HEK293 (cell line): ENCODE measurements around the gene LMTK2.

Experiments
- CTCF ChIA-PET: fragments of 350-600 bp; formaldehyde crosslinking; extraction: SDS; loops from one replicate; lab custom pipeline; 2021; ENCODE audit warnings: antibody characterized with exemption; lab: Yijun Ruan, JAX
- POLR2A ChIA-PET: fragments of 300-600 bp; formaldehyde crosslinking; extraction: SDS; loops from one replicate; lab custom pipeline; 2020; ENCODE audit warnings: antibody characterized with exemption, inconsistent platforms; lab: Yijun Ruan, JAX
- H3K27ac ChIP-seq: fragments of 200-500 bp; sonication (Bioruptor generic); 2 replicates; pipeline ENCODE4 v1.5.1; 2014; ENCODE audit warnings: low read depth, low read length, control low read depth, inconsistent platforms; ENCODE audit errors: extremely low read depth
- H3K36me3 ChIP-seq, 2 experiments: fragments of 200-500 bp in 1 of 2; sonication (Bioruptor generic) in 1 of 2; 1 replicate in 1 of 2; 2 replicates in 1 of 2; pipeline ENCODE4 v1.5.1; 2014 to 2017; ENCODE audit warnings: inconsistent platforms in 2 of 2, low read length in 2 of 2; ENCODE audit not compliant: control insufficient read depth in 2 of 2, insufficient read depth in 1 of 2
- H3K4me1 ChIP-seq: fragments of 200-500 bp; sonication (Bioruptor generic); 2 replicates; pipeline ENCODE4 v1.5.1; 2014; ENCODE audit warnings: mild to moderate bottlenecking, low read length, inconsistent platforms; ENCODE audit not compliant: control insufficient read depth, insufficient read depth
- H3K4me3 ChIP-seq: 2 replicates; pipeline ENCODE4 v1.5.1; 2011; ENCODE audit warnings: low read depth, mild to moderate bottlenecking, control low read depth, low read length, moderate library complexity
- H3K9me3 ChIP-seq: fragments of 200-500 bp; sonication (Bioruptor generic); 2 replicates; pipeline ENCODE4 v1.5.1; 2014; ENCODE audit warnings: low read depth, low read length, inconsistent platforms; ENCODE audit not compliant: control insufficient read depth, insufficient read depth
- BCL11B ChIP-seq: fragments of 450-650 bp; formaldehyde crosslinking; IDR thresholded peaks from 2 replicates; pipeline ENCODE4 v1.5.1; 2016; ENCODE audit warnings: low read depth, missing biosample characterization, missing genetic modification characterization
- GLI4 ChIP-seq: fragments of 450-650 bp; formaldehyde crosslinking; IDR thresholded peaks from 2 replicates; pipeline ENCODE4 v1.5.1; 2016; ENCODE audit warnings: missing biosample characterization, missing genetic modification characterization
- GLIS2 ChIP-seq: fragments of 450-650 bp; formaldehyde crosslinking; IDR thresholded peaks from 2 replicates; pipeline ENCODE4 v1.5.1; 2016; ENCODE audit warnings: missing biosample characterization, missing genetic modification characterization
- HOXA7 ChIP-seq: sonication (generic); formaldehyde crosslinking; IDR thresholded peaks from 2 replicates; pipeline ENCODE4 v1.8.1; 2022; ENCODE audit warnings: missing genetic modification reagents, borderline replicate concordance
- MYNN ChIP-seq: fragments of 450-650 bp; formaldehyde crosslinking; IDR thresholded peaks from 2 replicates; pipeline ENCODE4 v1.5.1; 2016; ENCODE audit warnings: missing biosample characterization, missing genetic modification characterization, borderline replicate concordance
- RBAK ChIP-seq: fragments of 450-650 bp; formaldehyde crosslinking; IDR thresholded peaks from 2 replicates; pipeline ENCODE4 v1.5.1; 2016; ENCODE audit warnings: missing biosample characterization, missing genetic modification characterization
- SCRT2 ChIP-seq: fragments of 450-650 bp; formaldehyde crosslinking; IDR thresholded peaks from 2 replicates; pipeline ENCODE4 v1.5.1; 2016; ENCODE audit warnings: missing biosample characterization, missing genetic modification characterization
- ZBTB17 ChIP-seq: fragments of 450-650 bp; formaldehyde crosslinking; IDR thresholded peaks from 2 replicates; pipeline ENCODE4 v1.5.1; 2016; ENCODE audit warnings: missing biosample characterization, missing genetic modification characterization
- ZBTB21 ChIP-seq: fragments of 450-650 bp; formaldehyde crosslinking; IDR thresholded peaks from 2 replicates; pipeline ENCODE4 v1.5.1; 2017; ENCODE audit warnings: missing biosample characterization, missing genetic modification characterization
- ZBTB48 ChIP-seq: fragments of 450-650 bp; formaldehyde crosslinking; IDR thresholded peaks from 2 replicates; pipeline ENCODE4 v1.5.1; 2016; ENCODE audit warnings: missing biosample characterization, missing genetic modification characterization
- ZBTB6 ChIP-seq: fragments of 450-650 bp; formaldehyde crosslinking; IDR thresholded peaks from 2 replicates; pipeline ENCODE4 v1.5.1; 2017; ENCODE audit warnings: missing biosample characterization, missing genetic modification characterization
- ZFP41 ChIP-seq: fragments of 450-650 bp; formaldehyde crosslinking; IDR thresholded peaks from 2 replicates; pipeline ENCODE4 v1.5.1; 2016; ENCODE audit warnings: missing biosample characterization, missing genetic modification characterization, borderline replicate concordance
- ZNF138 ChIP-seq: fragments of 450-650 bp; formaldehyde crosslinking; IDR thresholded peaks from 2 replicates; pipeline ENCODE4 v1.5.1; 2016; ENCODE audit warnings: missing biosample characterization, missing genetic modification characterization, borderline replicate concordance
- ZNF248 ChIP-seq: fragments of 450-650 bp; formaldehyde crosslinking; IDR thresholded peaks from 2 replicates; pipeline ENCODE4 v1.5.1; 2017; ENCODE audit warnings: missing biosample characterization, missing genetic modification characterization
- ZNF292 ChIP-seq: fragments of 450-650 bp; formaldehyde crosslinking; IDR thresholded peaks from 2 replicates; pipeline ENCODE4 v1.5.1; 2016; ENCODE audit warnings: low read depth, missing biosample characterization, missing genetic modification characterization, borderline replicate concordance
- ZNF335 ChIP-seq: fragments of 450-650 bp; formaldehyde crosslinking; conservative IDR thresholded peaks from 2 replicates; pipeline ENCODE4 v1.5.1; 2016; ENCODE audit warnings: missing biosample characterization, missing genetic modification characterization
- ZNF48 ChIP-seq: fragments of 450-650 bp; formaldehyde crosslinking; IDR thresholded peaks from 2 replicates; pipeline ENCODE4 v1.5.1; 2016; ENCODE audit warnings: missing biosample characterization, missing genetic modification characterization
- ZNF510 ChIP-seq: fragments of 450-650 bp; formaldehyde crosslinking; IDR thresholded peaks from 2 replicates; pipeline ENCODE4 v1.5.1; 2018; ENCODE audit warnings: mild to moderate bottlenecking, missing genetic modification characterization, missing biosample characterization; ENCODE audit not compliant: insufficient replicate concordance
- ZNF514 ChIP-seq: fragments of 450-650 bp; formaldehyde crosslinking; IDR thresholded peaks from 2 replicates; pipeline ENCODE4 v1.5.1; 2016; ENCODE audit warnings: missing biosample characterization, missing genetic modification characterization
- ZNF571 ChIP-seq: fragments of 450-650 bp; formaldehyde crosslinking; IDR thresholded peaks from 2 replicates; pipeline ENCODE4 v1.5.0; 2017; ENCODE audit warnings: missing biosample characterization, missing genetic modification characterization
- ZNF585B ChIP-seq: fragments of 450-650 bp; formaldehyde crosslinking; IDR thresholded peaks from 2 replicates; pipeline ENCODE4 v1.5.1; 2016; ENCODE audit warnings: missing biosample characterization, missing genetic modification characterization
- ZNF629 ChIP-seq: fragments of 450-650 bp; formaldehyde crosslinking; IDR thresholded peaks from 2 replicates; pipeline ENCODE4 v1.5.1; 2017; ENCODE audit warnings: missing biosample characterization, missing genetic modification characterization
- ZNF792 ChIP-seq: fragments of 450-650 bp; formaldehyde crosslinking; IDR thresholded peaks from 2 replicates; pipeline ENCODE4 v1.5.1; 2016; ENCODE audit warnings: missing biosample characterization, missing genetic modification characterization
- ZSCAN23 ChIP-seq: fragments of 450-650 bp; formaldehyde crosslinking; IDR thresholded peaks from 2 replicates; pipeline ENCODE4 v1.5.1; 2016; ENCODE audit warnings: missing biosample characterization, missing genetic modification characterization
- TF ChIP-seq, protein P1 (sequence below): fragments of 450-650 bp; formaldehyde crosslinking; IDR thresholded peaks from 2 replicates; pipeline ENCODE4 v1.5.1; 2016; ENCODE audit warnings: missing biosample characterization, missing genetic modification characterization
- TF ChIP-seq, protein P2 (sequence below): fragments of 450-650 bp; formaldehyde crosslinking; IDR thresholded peaks from 2 replicates; pipeline ENCODE4 v1.5.1; 2016; ENCODE audit warnings: missing biosample characterization, missing genetic modification characterization

Gene LMTK2

GRCh38 chr7:98191668-98192431 is 85.2 kb downstream of the LMTK2 start:
- no peak overlapping the region for H3K4me3 ChIP-seq
- H3K36me3 ChIP-seq = peaks cover 11 to 54% of the 10 kb centered on the region in 2 experiments; a peak in 2 of 3 replicates
- H3K27ac ChIP-seq = no peak overlapping the region
- no peak for TF ChIP-seq MYNN (tag by site-specific recombination)
- no peak for TF ChIP-seq ZNF585B (tag by site-specific recombination)
- no peak for TF ChIP-seq ZNF292 (tag by site-specific recombination)
- TF ChIP-seq, protein P1, sequence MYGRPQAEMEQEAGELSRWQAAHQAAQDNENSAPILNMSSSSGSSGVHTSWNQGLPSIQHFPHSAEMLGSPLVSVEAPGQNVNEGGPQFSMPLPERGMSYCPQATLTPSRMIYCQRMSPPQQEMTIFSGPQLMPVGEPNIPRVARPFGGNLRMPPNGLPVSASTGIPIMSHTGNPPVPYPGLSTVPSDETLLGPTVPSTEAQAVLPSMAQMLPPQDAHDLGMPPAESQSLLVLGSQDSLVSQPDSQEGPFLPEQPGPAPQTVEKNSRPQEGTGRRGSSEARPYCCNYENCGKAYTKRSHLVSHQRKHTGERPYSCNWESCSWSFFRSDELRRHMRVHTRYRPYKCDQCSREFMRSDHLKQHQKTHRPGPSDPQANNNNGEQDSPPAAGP (tag by site-specific recombination) = no peak
- TF ChIP-seq, protein P2, sequence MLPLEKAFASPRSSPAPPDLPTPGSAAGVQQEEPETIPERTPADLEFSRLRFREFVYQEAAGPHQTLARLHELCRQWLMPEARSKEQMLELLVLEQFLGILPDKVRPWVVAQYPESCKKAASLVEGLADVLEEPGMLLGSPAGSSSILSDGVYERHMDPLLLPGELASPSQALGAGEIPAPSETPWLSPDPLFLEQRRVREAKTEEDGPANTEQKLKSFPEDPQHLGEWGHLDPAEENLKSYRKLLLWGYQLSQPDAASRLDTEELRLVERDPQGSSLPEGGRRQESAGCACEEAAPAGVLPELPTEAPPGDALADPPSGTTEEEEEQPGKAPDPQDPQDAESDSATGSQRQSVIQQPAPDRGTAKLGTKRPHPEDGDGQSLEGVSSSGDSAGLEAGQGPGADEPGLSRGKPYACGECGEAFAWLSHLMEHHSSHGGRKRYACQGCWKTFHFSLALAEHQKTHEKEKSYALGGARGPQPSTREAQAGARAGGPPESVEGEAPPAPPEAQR (tag by site-specific recombination) = no peak
- TF ChIP-seq ZNF514 = no peak
- no peak for TF ChIP-seq ZBTB6 (tag by site-specific recombination)
- no peak for TF ChIP-seq ZBTB17
- TF ChIP-seq GLIS2 (tag by site-specific recombination) = no peak
- TF ChIP-seq, all 188 proteins: peak for 0
- ChIA-PET POLR2A (no interaction called here), CTCF (interaction anchor here (0.5 to 1.0 kb wide), 2 partner anchors 28 to 184 kb away, joined by 3 read pairs; no protein-coding TSS in a partner anchor)
- no peaks in the 10 kb centered on the region for H3K9me3 ChIP-seq
- no peaks in the 10 kb centered on the region for H3K4me1 ChIP-seq

DNA sequence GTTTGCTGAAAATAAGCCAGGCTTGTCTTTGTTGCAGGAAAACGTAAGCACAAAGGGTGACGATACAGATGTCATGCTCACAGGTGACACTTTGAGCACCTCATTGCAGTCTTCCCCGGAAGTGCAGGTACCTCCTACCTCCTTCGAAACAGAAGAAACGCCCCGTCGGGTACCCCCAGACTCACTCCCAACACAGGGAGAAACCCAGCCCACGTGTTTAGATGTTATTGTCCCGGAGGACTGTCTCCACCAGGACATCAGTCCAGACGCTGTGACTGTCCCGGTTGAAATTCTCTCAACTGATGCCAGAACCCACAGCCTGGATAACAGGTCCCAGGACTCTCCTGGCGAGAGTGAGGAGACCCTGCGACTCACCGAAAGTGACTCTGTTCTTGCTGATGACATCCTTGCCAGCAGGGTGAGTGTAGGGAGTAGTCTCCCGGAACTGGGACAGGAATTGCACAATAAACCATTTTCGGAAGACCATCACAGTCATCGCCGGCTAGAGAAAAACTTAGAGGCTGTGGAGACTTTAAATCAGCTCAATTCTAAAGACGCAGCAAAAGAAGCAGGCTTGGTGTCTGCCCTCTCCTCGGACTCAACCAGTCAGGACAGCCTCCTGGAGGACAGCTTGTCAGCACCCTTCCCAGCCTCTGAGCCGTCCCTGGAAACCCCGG is 86.3 kb downstream of the LMTK2 start:
- H3K4me1 ChIP-seq = no peaks in the 10 kb centered on the region
- TF ChIP-seq ZNF335 = no peak
- TF ChIP-seq GLI4 = no peak
- no peak for TF ChIP-seq ZNF510
- no peak for TF ChIP-seq ZBTB21 (tag by site-specific recombination)
- TF ChIP-seq ZNF792 (tag by site-specific recombination) = no peak
- TF ChIP-seq, protein P2 (tag by site-specific recombination) = no peak
- TF ChIP-seq ZNF629 (tag by site-specific recombination) = no peak
- TF ChIP-seq ZNF514 = no peak
- TF ChIP-seq BCL11B (tag by site-specific recombination) = no peak
- TF ChIP-seq ZFP41 (tag by site-specific recombination) = no peak
- TF ChIP-seq ZNF571 = no peak
- no peak for TF ChIP-seq RBAK (tag by site-specific recombination)
- TF ChIP-seq ZNF48 = no peak
- no peak for TF ChIP-seq ZNF138 (tag by site-specific recombination)
- TF ChIP-seq HOXA7 (CRISPR knock-in tag) = no peak
- TF ChIP-seq SCRT2 (tag by site-specific recombination) = no peak
- no peak for TF ChIP-seq ZBTB48 (tag by site-specific recombination)
- no peak for TF ChIP-seq ZNF248 (tag by site-specific recombination)
- no peak for TF ChIP-seq ZSCAN23
- TF ChIP-seq, all 188 proteins: peak for 0
- Histone ChIP-seq H3K4me3 (no peak overlapping the region), H3K27ac (no peak overlapping the region), H3K36me3 (peaks cover 5 to 53% of the 10 kb centered on the region in 2 experiments; a peak in 2 of 3 replicates), H3K9me3 (no peaks in the 10 kb centered on the region)
- CTCF ChIA-PET = interaction anchor here (1.0 kb wide), 1 partner anchor 29 kb away, joined by 3 read pairs; no protein-coding TSS in a partner anchor
- POLR2A ChIA-PET = no interaction called here
